Keratinocyte (primary cell): ENCODE results near the gene CAMK2D.

ENCODE experiments used
- EZH2 ChIP-seq: IDR thresholded peaks from one replicate; pipeline ENCODE4 v1.6.1; 2012; ENCODE audit warnings: inconsistent platforms, mild to moderate bottlenecking, low read length, moderate library complexity
- TF ChIP-seq, protein P1 (sequence below), 3 experiments: IDR thresholded peaks in 1 of 3; conservative IDR thresholded peaks in 1 of 3; optimal IDR thresholded peaks in 1 of 3; 2 replicates in 2 of 3; 3 replicates in 1 of 3; pipeline versions ENCODE3 to v1.5.1; 2011; ENCODE audit warnings: low read length in 3 of 3, mild to moderate bottlenecking in 3 of 3, moderate library complexity in 2 of 3, control low read depth in 1 of 3, inconsistent platforms in 1 of 3; ENCODE audit not compliant: insufficient read depth in 2 of 3; ENCODE audit errors: extremely low read depth in 1 of 3

GRCh38 chr4:113461281-113461680 lies 300.3 kb downstream of the CAMK2D start:
- TF ChIP-seq, protein P1, sequence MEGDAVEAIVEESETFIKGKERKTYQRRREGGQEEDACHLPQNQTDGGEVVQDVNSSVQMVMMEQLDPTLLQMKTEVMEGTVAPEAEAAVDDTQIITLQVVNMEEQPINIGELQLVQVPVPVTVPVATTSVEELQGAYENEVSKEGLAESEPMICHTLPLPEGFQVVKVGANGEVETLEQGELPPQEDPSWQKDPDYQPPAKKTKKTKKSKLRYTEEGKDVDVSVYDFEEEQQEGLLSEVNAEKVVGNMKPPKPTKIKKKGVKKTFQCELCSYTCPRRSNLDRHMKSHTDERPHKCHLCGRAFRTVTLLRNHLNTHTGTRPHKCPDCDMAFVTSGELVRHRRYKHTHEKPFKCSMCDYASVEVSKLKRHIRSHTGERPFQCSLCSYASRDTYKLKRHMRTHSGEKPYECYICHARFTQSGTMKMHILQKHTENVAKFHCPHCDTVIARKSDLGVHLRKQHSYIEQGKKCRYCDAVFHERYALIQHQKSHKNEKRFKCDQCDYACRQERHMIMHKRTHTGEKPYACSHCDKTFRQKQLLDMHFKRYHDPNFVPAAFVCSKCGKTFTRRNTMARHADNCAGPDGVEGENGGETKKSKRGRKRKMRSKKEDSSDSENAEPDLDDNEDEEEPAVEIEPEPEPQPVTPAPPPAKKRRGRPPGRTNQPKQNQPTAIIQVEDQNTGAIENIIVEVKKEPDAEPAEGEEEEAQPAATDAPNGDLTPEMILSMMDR (optimal IDR thresholded peaks at IDR 0.05 in 1 of 3, IDR thresholded peaks at IDR 0.05 in 1 of 3, conservative IDR thresholded peaks at IDR 0.05 in 1 of 3; ENCODE audit: extremely low read depth in 1 of 3, insufficient read depth in 2 of 3, low read length in 3 of 3), result no peak
- no peak for TF ChIP-seq EZH2
